ENCODE results near the gene UROD.

GRCh38 chr1:45065083-45065482, 53.0 kb downstream of the UROD start:
- TF ChIP-seq CTCF (IDR thresholded peaks at IDR 0.05) = no peak
- TF ChIP-seq POLR2A (IDR thresholded peaks at IDR 0.05) = no peak
- no peak for TF ChIP-seq POLR2AphosphoS5 (IDR thresholded peaks at IDR 0.05)
